Caco-2 (cell line): ENCODE results near the gene DCUN1D1. TPM values are rescaled to one million over a fixed set of nuclear protein-coding genes. Genes with fewer than 3 reads are reported as not detected.

Experiments
- BruUV-seq: library from RNA; stranded (reverse); fragments of 400-500 nt; replicated peaks from 2 replicates; lab custom pipeline; 2021; lab: Mats Ljungman, UMichigan
- CTCF ChIA-PET: fragments of 300-600 bp; sonication (Branson Sonifier 250); formaldehyde crosslinking; loops from one replicate; lab custom pipeline; 2022; ENCODE audit warnings: antibody characterized with exemption; lab: Charles Lee
- POLR2A ChIA-PET: fragments of 300-600 bp; sonication (Branson Sonifier 250); formaldehyde crosslinking; loops from one replicate; lab custom pipeline; 2022; ENCODE audit warnings: antibody characterized with exemption; lab: Charles Lee
- DNase-seq, 2 experiments: peaks; one replicate each; pipeline versions ENCODE4 v3.0.0 to v3.0.0-alpha.2; 2020 to 2022
- H3K27me3 ChIP-seq: replicated peaks from 2 replicates; pipeline ENCODE4 v1.6.0; 2011; ENCODE audit warnings: low read length; ENCODE audit not compliant: control insufficient read depth, insufficient read depth
- H3K36me3 ChIP-seq: 2 replicates; pipeline ENCODE4 v1.5.1; 2011; ENCODE audit warnings: low read length; ENCODE audit not compliant: control insufficient read depth, insufficient read depth
- H3K4me1 ChIP-seq: fragments of 250-450 bp; sonication (Bioruptor Pico); 2 replicates; pipeline ENCODE4 v1.5.1; 2020; ENCODE audit warnings: mild to moderate bottlenecking
- H3K4me3 ChIP-seq: 2 replicates; pipeline ENCODE4 v1.5.1; 2011; ENCODE audit warnings: low read depth, mild to moderate bottlenecking, control low read depth, low read length
- H3K9me3 ChIP-seq: fragments of 250-450 bp; sonication (Bioruptor Pico); 2 replicates; pipeline ENCODE4 v1.5.1; 2020; ENCODE audit warnings: mild to moderate bottlenecking, moderate library complexity
- H3K27ac Mint-ChIP-seq: one replicate; pipeline ENCODE4 v1.8.0; 2022; ENCODE audit warnings: mixed read lengths; ENCODE audit not compliant: unreplicated experiment
- H3K27me3 Mint-ChIP-seq: one replicate; pipeline ENCODE4 v1.8.0; 2022; ENCODE audit warnings: mixed read lengths; ENCODE audit not compliant: insufficient read depth, unreplicated experiment
- H3K36me3 Mint-ChIP-seq: one replicate; pipeline ENCODE4 v1.8.0; 2022; ENCODE audit warnings: mild to moderate bottlenecking, mixed read lengths; ENCODE audit not compliant: insufficient read depth, unreplicated experiment
- H3K4me1 Mint-ChIP-seq: one replicate; pipeline ENCODE4 v1.8.0; 2022; ENCODE audit warnings: low read depth, mixed read lengths; ENCODE audit not compliant: unreplicated experiment
- H3K4me3 Mint-ChIP-seq: one replicate; pipeline ENCODE4 v1.8.0; 2022; ENCODE audit warnings: mild to moderate bottlenecking, moderate library complexity, mixed read lengths; ENCODE audit not compliant: unreplicated experiment
- H3K9me3 Mint-ChIP-seq: one replicate; pipeline ENCODE4 v1.8.0; 2022; ENCODE audit warnings: mixed read lengths; ENCODE audit not compliant: unreplicated experiment
- intact Hi-C: fragments of 100-400 bp; cut with micrococcal nuclease; formaldehyde crosslinking; loops from one replicate; pipeline ENCODE4 v1.10.0; 2022; ENCODE audit not compliant: unreplicated experiment
- total RNA-seq: library from RNA; stranded (reverse); gene quantifications from 2 replicates; pipeline ENCODE4 v1.2.3, GENCODE V29; 2022
- TF ChIP-seq, protein P1 (sequence below), 2 experiments: fragments of 200-600 bp in 1 of 2; IDR thresholded peaks; 1 replicate in 1 of 2; 2 replicates in 1 of 2; pipeline versions ENCODE4 v1.5.1 to v1.8.0; 2011 to 2022; ENCODE audit warnings: antibody characterized with exemption in 1 of 2, control low read depth in 1 of 2, inconsistent platforms in 1 of 2, low read depth in 1 of 2, low read length in 1 of 2, mild to moderate bottlenecking in 1 of 2, moderate library complexity in 1 of 2; ENCODE audit not compliant: insufficient read depth in 1 of 2, severe bottlenecking in 1 of 2, unreplicated experiment in 1 of 2

The DCUN1D1 gene
- total RNA-seq, 1 experiment from 2014 or later, result 51.2 TPM

DNA sequence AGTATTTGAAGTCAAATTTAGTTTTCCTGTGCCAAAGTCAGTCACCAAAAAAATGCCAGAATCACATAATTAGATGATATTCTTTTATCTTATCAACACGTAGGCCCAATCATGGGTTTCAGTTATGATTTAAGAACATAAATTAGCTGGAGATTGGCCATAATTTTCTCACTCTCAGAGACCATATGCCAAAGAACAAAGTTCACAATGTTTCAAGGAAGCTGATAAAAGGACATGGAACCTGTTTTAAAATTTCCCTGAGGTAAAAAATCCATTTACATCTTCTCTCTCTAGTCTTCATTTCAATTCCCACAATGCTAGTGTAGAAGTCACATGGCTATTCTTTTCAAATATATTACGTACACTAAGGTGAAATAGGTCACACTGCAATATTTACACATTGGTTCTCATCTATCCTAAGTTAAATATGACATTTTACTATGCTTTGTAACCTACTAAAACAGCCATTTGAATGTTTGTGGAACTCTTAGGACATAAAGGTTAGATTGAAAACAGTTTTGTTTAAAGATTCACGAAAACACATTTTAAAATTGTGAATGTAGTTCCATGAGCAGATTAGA, 42.7 kb upstream of the DCUN1D1 start:
- no peaks in the 10 kb centered on the region for H3K27me3 ChIP-seq
- no peak overlapping the region for H3K4me3 Mint-ChIP-seq
- ChIA-PET CTCF (no interaction called here), POLR2A (no interaction called here)
- no peaks in the 10 kb centered on the region for H3K9me3 ChIP-seq
- H3K4me3 ChIP-seq, result no peak overlapping the region
- H3K36me3 Mint-ChIP-seq, result peaks cover 7% of the 10 kb centered on the region
- peaks cover 4% of the 10 kb centered on the region for H3K36me3 ChIP-seq
- peaks cover 9% of the 10 kb centered on the region; the same call in 1 of the 2 replicates for H3K4me1 ChIP-seq
- no peaks in the 10 kb centered on the region for H3K9me3 Mint-ChIP-seq
- no TSS peak for BruUV-seq
- peaks cover 4% of the 10 kb centered on the region for H3K4me1 Mint-ChIP-seq
- H3K27ac Mint-ChIP-seq, result no peak overlapping the region
- intact Hi-C loops, result no loop called here
- DNase-seq, result no peak
- no peaks in the 10 kb centered on the region for H3K27me3 Mint-ChIP-seq
- TF ChIP-seq, protein P1, sequence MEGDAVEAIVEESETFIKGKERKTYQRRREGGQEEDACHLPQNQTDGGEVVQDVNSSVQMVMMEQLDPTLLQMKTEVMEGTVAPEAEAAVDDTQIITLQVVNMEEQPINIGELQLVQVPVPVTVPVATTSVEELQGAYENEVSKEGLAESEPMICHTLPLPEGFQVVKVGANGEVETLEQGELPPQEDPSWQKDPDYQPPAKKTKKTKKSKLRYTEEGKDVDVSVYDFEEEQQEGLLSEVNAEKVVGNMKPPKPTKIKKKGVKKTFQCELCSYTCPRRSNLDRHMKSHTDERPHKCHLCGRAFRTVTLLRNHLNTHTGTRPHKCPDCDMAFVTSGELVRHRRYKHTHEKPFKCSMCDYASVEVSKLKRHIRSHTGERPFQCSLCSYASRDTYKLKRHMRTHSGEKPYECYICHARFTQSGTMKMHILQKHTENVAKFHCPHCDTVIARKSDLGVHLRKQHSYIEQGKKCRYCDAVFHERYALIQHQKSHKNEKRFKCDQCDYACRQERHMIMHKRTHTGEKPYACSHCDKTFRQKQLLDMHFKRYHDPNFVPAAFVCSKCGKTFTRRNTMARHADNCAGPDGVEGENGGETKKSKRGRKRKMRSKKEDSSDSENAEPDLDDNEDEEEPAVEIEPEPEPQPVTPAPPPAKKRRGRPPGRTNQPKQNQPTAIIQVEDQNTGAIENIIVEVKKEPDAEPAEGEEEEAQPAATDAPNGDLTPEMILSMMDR (IDR thresholded peaks at IDR 0.05; ENCODE audit: insufficient read depth in 1 of 2, low read depth in 1 of 2, low read length in 1 of 2, severe bottlenecking in 1 of 2, unreplicated experiment in 1 of 2), result no peak

DNA sequence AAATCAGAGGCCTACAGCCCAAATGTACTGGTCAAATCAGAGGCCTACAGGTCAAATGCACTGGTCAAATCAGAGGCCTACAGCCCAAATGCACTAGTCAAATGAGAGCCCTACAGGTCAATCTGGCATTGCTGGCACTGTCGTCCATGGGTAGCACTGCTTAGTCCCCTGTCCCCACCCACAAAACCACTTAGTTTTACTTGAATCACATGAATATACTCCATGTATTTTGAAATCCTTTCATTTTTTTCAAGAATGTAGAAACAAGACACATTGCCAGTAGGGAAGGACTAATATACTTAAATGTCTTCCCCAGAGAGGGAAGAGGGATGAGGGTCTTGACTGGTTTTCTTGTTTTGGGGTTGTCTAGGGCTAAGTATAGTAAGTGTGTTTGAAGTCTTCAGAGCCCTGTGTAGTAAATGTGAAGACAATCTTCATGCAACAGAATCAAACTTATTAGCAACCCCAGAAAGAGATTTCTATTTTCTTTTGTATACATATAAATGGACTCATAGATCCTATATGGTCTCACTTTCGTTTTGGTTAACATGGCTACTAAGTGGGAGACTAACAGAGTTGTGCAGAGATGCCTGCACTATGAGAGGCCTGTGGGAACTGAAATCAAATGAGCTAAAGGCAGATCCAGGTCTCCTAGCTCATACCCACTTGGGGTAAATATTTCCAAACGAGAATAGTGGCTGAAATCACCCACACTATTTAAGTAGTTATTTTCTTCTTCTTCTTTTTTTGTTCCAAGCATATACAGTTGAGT, 38.3 kb upstream of the DCUN1D1 start:
- TF ChIP-seq, protein P1 (IDR thresholded peaks at IDR 0.05; ENCODE audit: insufficient read depth in 1 of 2, low read depth in 1 of 2, low read length in 1 of 2, severe bottlenecking in 1 of 2, unreplicated experiment in 1 of 2), result no peak
- ChIA-PET CTCF (no interaction called here), POLR2A (no interaction called here)
- Histone ChIP-seq H3K9me3 (no peaks in the 10 kb centered on the region), H3K27me3 (no peaks in the 10 kb centered on the region), H3K4me3 (no peak overlapping the region), H3K4me1 (peaks cover 9% of the 10 kb centered on the region; the same call in 1 of the 2 replicates), H3K36me3 (peaks cover 4% of the 10 kb centered on the region)
- no peak for DNase-seq
- Mint-ChIP-seq H3K27ac (no peak overlapping the region), H3K36me3 (peaks cover 7% of the 10 kb centered on the region), H3K4me1 (peaks cover 4% of the 10 kb centered on the region), H3K4me3 (no peak overlapping the region), H3K9me3 (no peaks in the 10 kb centered on the region), H3K27me3 (no peaks in the 10 kb centered on the region)
- intact Hi-C loops, result no loop called here
- BruUV-seq, result no TSS peak

DNA sequence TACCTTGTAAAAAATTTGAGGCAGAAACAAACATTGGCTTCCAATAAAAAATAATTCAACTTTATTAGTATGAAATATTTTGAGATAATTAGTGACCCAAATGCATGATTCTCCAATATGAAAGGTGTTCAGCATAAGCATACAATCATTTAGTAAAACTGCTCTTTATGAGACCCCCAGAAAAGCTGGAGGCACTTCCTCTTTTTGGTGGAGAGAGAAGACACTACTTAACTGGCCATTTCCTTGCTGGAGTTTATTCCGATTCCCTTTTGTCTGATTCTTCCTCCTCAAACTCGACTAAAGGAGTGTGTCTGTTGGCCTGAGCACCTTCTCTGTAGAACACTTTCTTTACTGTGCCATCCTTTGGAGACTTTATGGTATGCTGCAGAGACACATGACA, 34.8 kb upstream of the DCUN1D1 start:
- no peak overlapping the region for H3K4me3 Mint-ChIP-seq
- BruUV-seq, result no TSS peak
- no peaks in the 10 kb centered on the region; the same call in none of the 2 replicates for H3K36me3 ChIP-seq
- intact Hi-C loops, result no loop called here
- no peak for DNase-seq
- ChIA-PET POLR2A (no interaction called here), CTCF (no interaction called here)
- H3K4me1 ChIP-seq, result no peaks in the 10 kb centered on the region
- H3K27me3 Mint-ChIP-seq, result no peaks in the 10 kb centered on the region
- H3K27me3 ChIP-seq, result no peaks in the 10 kb centered on the region
- H3K9me3 ChIP-seq, result no peaks in the 10 kb centered on the region
- H3K27ac Mint-ChIP-seq, result no peak overlapping the region
- no peaks in the 10 kb centered on the region for H3K9me3 Mint-ChIP-seq
- H3K4me3 ChIP-seq, result no peak overlapping the region
- no peaks in the 10 kb centered on the region for H3K4me1 Mint-ChIP-seq
- TF ChIP-seq, protein P1 (IDR thresholded peaks at IDR 0.05; ENCODE audit: insufficient read depth in 1 of 2, low read depth in 1 of 2, low read length in 1 of 2, severe bottlenecking in 1 of 2, unreplicated experiment in 1 of 2), result no peak
- H3K36me3 Mint-ChIP-seq, result peaks cover 10% of the 10 kb centered on the region
